ENCODE measurements around the gene RUNX2.

The RUNX2 gene

DNA sequence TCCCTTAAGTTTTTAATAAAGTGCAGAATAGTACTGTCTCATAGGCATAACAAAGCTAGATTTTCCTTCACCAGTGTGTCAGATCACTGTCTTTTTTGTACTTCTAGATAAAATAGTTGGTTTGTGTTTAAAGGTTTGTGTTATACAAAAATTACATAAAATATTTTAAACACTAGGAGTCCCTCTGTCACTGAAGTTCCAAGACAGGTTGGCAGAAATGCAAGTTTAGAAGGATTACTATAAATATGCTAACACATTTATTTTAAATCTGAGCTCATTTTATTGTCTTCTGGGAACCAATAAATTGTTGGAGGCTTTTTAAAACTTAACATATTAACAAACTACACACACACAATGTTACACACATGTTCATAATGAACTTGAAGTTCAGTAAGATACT is 30.8 kb upstream of the RUNX2 start:
- no peak for TF ChIP-seq EZH2 (IDR thresholded peaks at IDR 0.05; ENCODE audit: borderline replicate concordance, low read length)
- TF ChIP-seq, protein P1, sequence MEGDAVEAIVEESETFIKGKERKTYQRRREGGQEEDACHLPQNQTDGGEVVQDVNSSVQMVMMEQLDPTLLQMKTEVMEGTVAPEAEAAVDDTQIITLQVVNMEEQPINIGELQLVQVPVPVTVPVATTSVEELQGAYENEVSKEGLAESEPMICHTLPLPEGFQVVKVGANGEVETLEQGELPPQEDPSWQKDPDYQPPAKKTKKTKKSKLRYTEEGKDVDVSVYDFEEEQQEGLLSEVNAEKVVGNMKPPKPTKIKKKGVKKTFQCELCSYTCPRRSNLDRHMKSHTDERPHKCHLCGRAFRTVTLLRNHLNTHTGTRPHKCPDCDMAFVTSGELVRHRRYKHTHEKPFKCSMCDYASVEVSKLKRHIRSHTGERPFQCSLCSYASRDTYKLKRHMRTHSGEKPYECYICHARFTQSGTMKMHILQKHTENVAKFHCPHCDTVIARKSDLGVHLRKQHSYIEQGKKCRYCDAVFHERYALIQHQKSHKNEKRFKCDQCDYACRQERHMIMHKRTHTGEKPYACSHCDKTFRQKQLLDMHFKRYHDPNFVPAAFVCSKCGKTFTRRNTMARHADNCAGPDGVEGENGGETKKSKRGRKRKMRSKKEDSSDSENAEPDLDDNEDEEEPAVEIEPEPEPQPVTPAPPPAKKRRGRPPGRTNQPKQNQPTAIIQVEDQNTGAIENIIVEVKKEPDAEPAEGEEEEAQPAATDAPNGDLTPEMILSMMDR (IDR thresholded peaks at IDR 0.05; ENCODE audit: low read length): no peak
- Histone ChIP-seq H2AFZ (ENCODE audit: low read length) (no peak overlapping the region), H3K9me2 (ENCODE audit: low read depth, low read length) (no peaks in the 10 kb centered on the region), H3K4me1 (ENCODE audit: insufficient read depth, low read length, severe bottlenecking) (no peaks in the 10 kb centered on the region), H3K4me2 (ENCODE audit: low read length) (no peak overlapping the region), H3K4me3 (ENCODE audit: low read depth, low read length, poor library complexity, severe bottlenecking) (no peak overlapping the region), H3K27ac (ENCODE audit: low read depth, low read length, poor library complexity, severe bottlenecking) (no peak overlapping the region), H3F3A (ENCODE audit: insufficient read depth, low read length) (no peaks in the 10 kb centered on the region), H3K9ac (ENCODE audit: low read length) (no peak overlapping the region), H4K20me1 (ENCODE audit: insufficient read depth, low read length) (no peaks in the 10 kb centered on the region), H3K36me3 (ENCODE audit: insufficient read depth, low read length) (no peaks in the 10 kb centered on the region), H3K9me3 (ENCODE audit: low read length) (no peaks in the 10 kb centered on the region), H3K27me3 (ENCODE audit: insufficient read depth, low read length) (no peaks in the 10 kb centered on the region), H3K79me2 (ENCODE audit: insufficient read depth, low read length) (no peaks in the 10 kb centered on the region)

DNA sequence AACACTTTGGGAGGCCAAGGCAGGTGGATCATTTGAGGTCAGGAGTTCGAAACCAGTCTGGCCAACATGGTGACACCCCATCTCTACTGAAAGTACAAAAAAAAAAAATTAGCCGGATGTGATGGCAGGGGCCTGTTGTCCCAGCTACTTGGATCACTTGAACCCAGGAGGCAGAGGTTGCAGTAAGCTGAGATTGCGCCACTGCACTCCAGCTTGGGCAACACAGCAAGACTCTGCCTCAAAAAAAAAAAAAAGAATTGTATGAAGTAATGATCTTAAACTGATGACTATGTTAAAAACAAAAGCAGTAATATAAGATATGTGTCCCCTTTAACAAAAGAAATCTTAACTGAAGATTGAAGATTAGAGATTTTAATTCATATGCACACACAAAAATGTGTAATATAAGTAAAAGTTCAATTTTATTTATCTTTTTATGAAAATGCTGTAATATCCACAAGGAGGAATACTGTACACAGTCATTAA is 29.0 kb upstream of the RUNX2 start:
- H3K27ac ChIP-seq (ENCODE audit: low read depth, low read length, poor library complexity, severe bottlenecking): no peak overlapping the region
- H3K9me2 ChIP-seq (ENCODE audit: low read depth, low read length): no peaks in the 10 kb centered on the region
- H3K9ac ChIP-seq (ENCODE audit: low read length): no peak overlapping the region
- H2AFZ ChIP-seq (ENCODE audit: low read length): no peak overlapping the region
- no peaks in the 10 kb centered on the region for H3K4me1 ChIP-seq (ENCODE audit: insufficient read depth, low read length, severe bottlenecking)
- no peak overlapping the region for H3K4me3 ChIP-seq (ENCODE audit: low read depth, low read length, poor library complexity, severe bottlenecking)
- no peaks in the 10 kb centered on the region for H3K27me3 ChIP-seq (ENCODE audit: insufficient read depth, low read length)
- H4K20me1 ChIP-seq (ENCODE audit: insufficient read depth, low read length): no peaks in the 10 kb centered on the region
- H3F3A ChIP-seq (ENCODE audit: insufficient read depth, low read length): no peaks in the 10 kb centered on the region
- TF ChIP-seq EZH2 (IDR thresholded peaks at IDR 0.05; ENCODE audit: borderline replicate concordance, low read length): no peak
- TF ChIP-seq, protein P1 (IDR thresholded peaks at IDR 0.05; ENCODE audit: low read length): no peak
- no peak overlapping the region for H3K4me2 ChIP-seq (ENCODE audit: low read length)
- no peaks in the 10 kb centered on the region for H3K79me2 ChIP-seq (ENCODE audit: insufficient read depth, low read length)
- no peaks in the 10 kb centered on the region for H3K36me3 ChIP-seq (ENCODE audit: insufficient read depth, low read length)
- H3K9me3 ChIP-seq (ENCODE audit: low read length): no peaks in the 10 kb centered on the region

DNA sequence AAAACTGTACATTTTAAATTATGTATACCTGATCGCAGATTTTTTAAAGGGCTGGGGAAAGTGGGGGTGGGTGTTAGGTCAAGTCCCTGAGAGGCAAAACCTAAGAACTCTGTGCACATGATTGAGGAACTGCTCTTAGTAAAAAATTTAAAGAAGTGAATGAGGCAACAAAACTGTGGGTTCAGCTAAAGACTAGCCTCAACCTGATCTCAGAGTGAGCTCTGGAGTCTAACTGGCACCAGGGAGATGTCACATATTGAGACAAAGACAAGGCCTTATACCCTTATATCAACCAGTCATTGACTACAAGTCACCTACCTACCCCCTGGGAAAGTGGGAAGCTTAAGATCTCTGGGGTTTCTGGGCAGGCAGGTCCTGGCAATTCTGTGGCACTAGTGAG is 27.4 kb upstream of the RUNX2 start:
- H3K9me3 ChIP-seq (ENCODE audit: low read length): no peaks in the 10 kb centered on the region
- no peak overlapping the region for H3K27ac ChIP-seq (ENCODE audit: low read depth, low read length, poor library complexity, severe bottlenecking)
- H3K9me2 ChIP-seq (ENCODE audit: low read depth, low read length): no peaks in the 10 kb centered on the region
- H2AFZ ChIP-seq (ENCODE audit: low read length): no peak overlapping the region
- no peaks in the 10 kb centered on the region for H3F3A ChIP-seq (ENCODE audit: insufficient read depth, low read length)
- TF ChIP-seq EZH2 (IDR thresholded peaks at IDR 0.05; ENCODE audit: borderline replicate concordance, low read length): no peak
- TF ChIP-seq, protein P1 (IDR thresholded peaks at IDR 0.05; ENCODE audit: low read length): no peak
- no peaks in the 10 kb centered on the region for H3K27me3 ChIP-seq (ENCODE audit: insufficient read depth, low read length)
- H3K4me1 ChIP-seq (ENCODE audit: insufficient read depth, low read length, severe bottlenecking): no peaks in the 10 kb centered on the region
- no peak overlapping the region for H3K4me2 ChIP-seq (ENCODE audit: low read length)
- no peaks in the 10 kb centered on the region for H4K20me1 ChIP-seq (ENCODE audit: insufficient read depth, low read length)
- H3K79me2 ChIP-seq (ENCODE audit: insufficient read depth, low read length): no peaks in the 10 kb centered on the region
- H3K4me3 ChIP-seq (ENCODE audit: low read depth, low read length, poor library complexity, severe bottlenecking): no peak overlapping the region
- H3K36me3 ChIP-seq (ENCODE audit: insufficient read depth, low read length): no peaks in the 10 kb centered on the region
- no peak overlapping the region for H3K9ac ChIP-seq (ENCODE audit: low read length)

All from OCI-LY1 (cell line).